ENCODE measurements around the gene NGEF.
A peak's percentile ranks its signal among the peaks of the same experiment; 100 is the strongest.

Gene NGEF

GRCh38 chr2:232846055-232846454, 167.0 kb downstream of the NGEF start:
- DNase-seq (ENCODE audit: low read depth in 3 of 3, low spot score in 1 of 3): no peak

GRCh38 chr2:232843834-232844233, 169.2 kb downstream of the NGEF start:
- DNase-seq (ENCODE audit: low read depth in 3 of 3, low spot score in 1 of 3): no peak

DNA sequence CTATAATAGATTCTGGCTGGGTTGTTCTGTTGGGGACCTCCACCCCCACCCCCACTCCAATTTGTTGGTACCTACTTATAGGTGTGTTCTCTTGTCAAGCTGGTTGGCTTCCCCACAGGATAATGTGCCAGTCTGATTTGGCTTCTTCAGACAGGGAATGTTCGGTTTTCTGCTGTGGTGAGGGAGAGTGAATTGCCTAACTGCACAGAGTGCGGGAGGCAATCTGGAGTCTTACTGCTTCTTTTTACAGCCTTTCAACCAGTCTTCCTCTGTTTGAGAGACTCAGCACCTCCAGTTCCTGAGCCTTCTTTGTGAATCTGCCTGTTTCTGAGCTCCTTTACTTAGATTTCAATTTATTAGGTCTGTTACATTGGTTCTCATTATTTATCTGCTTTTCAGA, 170.4 kb downstream of the NGEF start:
- no peak for DNase-seq (ENCODE audit: low read depth in 3 of 3, low spot score in 1 of 3)

GRCh38 chr2:232839411-232840079, 173.5 kb downstream of the NGEF start:
- DNase-seq (ENCODE audit: low read depth in 3 of 3, low spot score in 1 of 3): no peak

DNA sequence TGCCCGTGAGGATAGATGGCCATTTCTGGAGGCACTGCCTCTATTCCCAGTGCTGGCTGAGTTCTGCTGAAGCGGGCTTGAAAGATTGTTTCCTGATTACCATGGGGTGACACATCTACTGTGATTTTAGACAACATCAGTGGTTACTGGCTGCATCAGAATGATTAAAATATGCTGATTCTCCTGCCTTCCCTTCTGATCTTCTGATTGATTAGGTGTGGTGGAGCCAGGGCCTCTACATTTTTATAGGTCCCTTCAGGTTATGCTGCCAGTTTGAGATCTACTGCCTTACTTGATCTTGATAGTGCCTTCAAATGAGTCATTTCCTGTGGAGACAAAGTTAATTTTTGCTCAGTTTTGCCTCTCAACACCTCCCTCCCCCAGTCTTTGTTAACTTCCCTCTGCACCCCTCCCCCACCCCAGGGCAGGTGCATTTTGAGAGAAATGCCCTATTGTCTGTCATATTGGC, 174.6 kb downstream of the NGEF start:
- DNase-seq (ENCODE audit: low read depth in 3 of 3, low spot score in 1 of 3): peak; percentile 3 to 35 (median 19)

GRCh38 chr2:232836934-232837333, 176.1 kb downstream of the NGEF start:
- no peak for DNase-seq (ENCODE audit: low read depth in 3 of 3, low spot score in 1 of 3)

- DNase-seq (ENCODE audit: low read depth in 3 of 3, low spot score in 1 of 3): no peak
These were observed 177.3 kb downstream of the NGEF start for GRCh38 chr2:232835687-232836208.

DNA sequence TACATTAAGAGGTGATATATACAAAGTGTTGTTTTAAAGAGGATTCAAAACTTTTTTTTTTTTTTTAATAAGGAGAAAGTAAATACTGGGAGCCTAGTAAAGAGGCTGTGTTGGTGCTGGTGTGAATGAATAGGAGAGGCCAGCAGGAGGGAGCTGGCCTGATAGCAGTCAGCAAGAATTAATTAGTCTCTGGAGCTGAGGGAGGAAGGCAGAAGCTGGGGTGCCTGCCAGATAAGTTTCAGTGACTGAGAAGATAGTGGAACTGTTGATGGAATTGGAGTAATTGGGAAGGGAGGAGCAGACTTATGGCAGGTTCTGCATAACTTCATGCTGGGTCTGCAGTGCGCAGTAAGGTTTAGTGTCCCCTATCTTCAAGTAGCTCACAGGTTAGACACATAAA, 179.2 kb downstream of the NGEF start:
- DNase-seq (ENCODE audit: low read depth in 3 of 3, low spot score in 1 of 3): no peak

DNA sequence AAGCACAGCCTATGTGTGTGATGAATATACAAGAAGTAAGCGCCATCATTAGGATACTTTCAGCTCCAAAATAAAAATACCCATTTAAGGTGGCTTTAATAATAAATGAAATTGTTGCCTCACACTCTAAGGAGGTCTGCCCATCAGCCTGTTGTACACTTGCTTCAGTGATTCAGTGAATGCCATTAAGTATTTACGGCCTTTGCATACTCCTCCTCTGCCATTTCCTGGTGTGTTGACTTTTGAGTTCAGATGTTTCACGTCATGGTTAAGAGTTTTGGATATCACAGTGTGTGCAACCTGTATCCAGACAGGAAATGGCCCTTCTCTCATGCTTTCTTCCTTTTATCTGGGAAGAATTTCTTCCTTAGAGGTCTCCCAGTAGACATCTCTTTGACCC, 181.6 kb downstream of the NGEF start:
- DNase-seq (ENCODE audit: low read depth in 3 of 3, low spot score in 1 of 3): no peak

DNA sequence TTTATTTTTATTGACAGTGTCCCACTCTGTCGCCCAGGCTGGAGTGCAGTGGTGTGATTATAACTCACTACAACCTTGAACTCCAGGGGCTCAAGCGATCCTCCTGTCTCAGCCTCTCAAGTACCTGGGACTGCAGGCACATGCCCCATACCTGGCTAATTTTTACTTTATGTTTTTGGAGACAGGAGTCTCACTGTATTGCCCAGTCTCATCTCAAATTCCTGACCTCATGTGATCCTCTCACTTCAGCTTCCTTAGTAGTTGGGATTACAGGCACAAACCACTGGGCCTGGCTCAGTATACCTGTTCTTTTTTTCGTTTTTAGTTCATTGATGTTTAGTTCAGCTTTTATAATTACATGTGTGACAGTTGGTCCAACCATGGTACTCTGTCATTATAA, 183.1 kb downstream of the NGEF start:
- no peak for DNase-seq (ENCODE audit: low read depth in 3 of 3, low spot score in 1 of 3)
